K562 (cell line): Measurements from ENCODE around the gene STK11. TPM values are rescaled to one million over a fixed set of nuclear protein-coding genes. Genes with fewer than 3 reads are reported as not detected.
A peak's percentile ranks its signal among the peaks of the same experiment; 100 is the strongest.

ENCODE experiments used
- BHLHE40 ChIP-seq: IDR thresholded peaks from 2 replicates; pipeline ENCODE4 v1.6.1; 2011; ENCODE audit warnings: low read length, improper control_type of control experiment
- BMI1 ChIP-seq: fragments of 150-350 bp; IDR thresholded peaks from 2 replicates; pipeline ENCODE4 v1.6.1; 2014; ENCODE audit warnings: low read length
- DPF2 ChIP-seq: fragments of 450-650 bp; IDR thresholded peaks from 2 replicates; pipeline ENCODE4 v1.6.1; 2016
- E2F3 ChIP-seq: fragments of 250-450 bp; sonication (Bioruptor Pico); IDR thresholded peaks from 2 replicates; pipeline ENCODE4 v1.4.0; 2020; ENCODE audit warnings: mild to moderate bottlenecking
- EHMT2 ChIP-seq: fragments of 450-650 bp; IDR thresholded peaks from 2 replicates; pipeline ENCODE4 v1.6.1; 2018; ENCODE audit warnings: antibody characterized with exemption
- ETV6 ChIP-seq, 3 experiments: fragments of 150-350 bp in 1 of 3; sonication (generic) in 1 of 3; formaldehyde crosslinking in 1 of 3; IDR thresholded peaks; 2 replicates each; pipeline versions ENCODE4 v1.6.1 to v1.8.0; 2014 to 2022; ENCODE audit warnings: borderline replicate concordance in 2 of 3, low read depth in 2 of 3, antibody characterized with exemption in 1 of 3, low read length in 1 of 3, mild to moderate bottlenecking in 1 of 3, missing genetic modification reagents in 1 of 3
- KDM5B ChIP-seq: fragments of 200-600 bp; sonication (generic); IDR thresholded peaks from 2 replicates; pipeline ENCODE4 v1.6.1; 2012; ENCODE audit warnings: low read depth, mild to moderate bottlenecking, moderate library complexity, low read length, control low read depth, inconsistent platforms; ENCODE audit not compliant: insufficient replicate concordance
- MAFG ChIP-seq: fragments of 450-650 bp; conservative IDR thresholded peaks from 2 replicates; pipeline ENCODE4 v1.6.1; 2016; ENCODE audit warnings: missing genetic modification characterization, missing compliant biosample characterization
- MEF2A ChIP-seq: IDR thresholded peaks from 2 replicates; pipeline ENCODE4 v1.6.1; 2011; ENCODE audit warnings: low read depth, mild to moderate bottlenecking, low read length, moderate library complexity; ENCODE audit not compliant: control insufficient read depth
- MTA1 ChIP-seq: fragments of 450-650 bp; IDR thresholded peaks from 2 replicates; pipeline ENCODE4 v1.6.1; 2017; ENCODE audit warnings: borderline replicate concordance
- PRPF4 ChIP-seq: fragments of 200-400 bp; formaldehyde crosslinking; IDR thresholded peaks from one replicate; pipeline ENCODE4 v1.6.1; 2017; ENCODE audit warnings: low read length, low read depth, mild to moderate bottlenecking; ENCODE audit not compliant: insufficient read depth, poor library complexity, severe bottlenecking
- RBM15 ChIP-seq: fragments of 200-400 bp; formaldehyde crosslinking; IDR thresholded peaks from 2 replicates; pipeline ENCODE4 v1.6.1; 2018; ENCODE audit warnings: mild to moderate bottlenecking, low read length, moderate library complexity; ENCODE audit not compliant: insufficient read depth
- SMARCA5 ChIP-seq: fragments of 450-650 bp; IDR thresholded peaks from 2 replicates; pipeline ENCODE4 v1.6.1; 2016
- ZNF174 ChIP-seq: fragments of 250-450 bp; sonication (Bioruptor Pico); IDR thresholded peaks from 2 replicates; pipeline ENCODE4 v1.4.0; 2020; ENCODE audit warnings: mild to moderate bottlenecking
- ZNF41 ChIP-seq: fragments of 250-450 bp; sonication (Bioruptor Pico); conservative IDR thresholded peaks from 2 replicates; pipeline ENCODE4 v1.4.0; 2020; ENCODE audit warnings: mild to moderate bottlenecking
- ZNF586 ChIP-seq: fragments of 450-650 bp; formaldehyde crosslinking; conservative IDR thresholded peaks from 2 replicates; pipeline ENCODE4 v1.4.0; 2020; ENCODE audit warnings: mild to moderate bottlenecking, moderate library complexity
- polyA plus RNA-seq, 8 experiments: library from polyadenylated mRNA; depleted of rRNA in 4 of 8; stranded (reverse) in 5 of 8; unstranded in 3 of 8; fragments of >200 nt; fragmentation: Nextera tagmentation in 2 of 8; fragmentation: Illumina TruSeq in 1 of 8; extraction: Ambion mirVana in 2 of 8; extraction: Trizol in 1 of 8; gene quantifications; 2 replicates each; pipeline versions ENCODE4 v1.2.1 to v1.2.3, GENCODE V29; 2011 to 2014; ENCODE audit warnings: inconsistent platforms in 1 of 8, missing spikeins in 1 of 8
- total RNA-seq, 7 experiments: library from RNA; depleted of rRNA in 6 of 7; stranded (reverse); fragments of >200 nt in 6 of 7; fragmentation: Illumina TruSeq in 2 of 7; extraction: Trizol in 2 of 7; gene quantifications; 2 replicates each; pipeline versions ENCODE4 v1.2.1 to v1.2.3, GENCODE V29; 2011 to 2021; ENCODE audit warnings: low replicate concordance in 1 of 7
- TF ChIP-seq, protein P1 (sequence below): IDR thresholded peaks from 2 replicates; pipeline ENCODE4 v1.6.1; 2012; ENCODE audit warnings: low read depth, low read length, improper control_type of control experiment, borderline replicate concordance
- TF ChIP-seq, protein P2 (sequence below): sonication (generic); formaldehyde crosslinking; IDR thresholded peaks from 2 replicates; pipeline ENCODE4 v1.4.0; 2020; ENCODE audit warnings: mild to moderate bottlenecking, missing genetic modification reagents
- TF ChIP-seq, protein P3 (sequence below): IDR thresholded peaks from 2 replicates; pipeline ENCODE4 v1.6.1; 2011; ENCODE audit not compliant: insufficient read length; ENCODE audit errors: extremely low read depth
- TF ChIP-seq, protein P4 (sequence below): fragments of 450-650 bp; IDR thresholded peaks from 2 replicates; pipeline ENCODE4 v1.6.1; 2016; ENCODE audit warnings: mild to moderate bottlenecking

The STK11 gene
- total and polyA plus RNA-seq, 9 of the 15 experiments (the other 6 are each of a cell fraction or from before 2014, with no cell fraction given): 0.15 to 96.5 (median 31.7) TPM

DNA sequence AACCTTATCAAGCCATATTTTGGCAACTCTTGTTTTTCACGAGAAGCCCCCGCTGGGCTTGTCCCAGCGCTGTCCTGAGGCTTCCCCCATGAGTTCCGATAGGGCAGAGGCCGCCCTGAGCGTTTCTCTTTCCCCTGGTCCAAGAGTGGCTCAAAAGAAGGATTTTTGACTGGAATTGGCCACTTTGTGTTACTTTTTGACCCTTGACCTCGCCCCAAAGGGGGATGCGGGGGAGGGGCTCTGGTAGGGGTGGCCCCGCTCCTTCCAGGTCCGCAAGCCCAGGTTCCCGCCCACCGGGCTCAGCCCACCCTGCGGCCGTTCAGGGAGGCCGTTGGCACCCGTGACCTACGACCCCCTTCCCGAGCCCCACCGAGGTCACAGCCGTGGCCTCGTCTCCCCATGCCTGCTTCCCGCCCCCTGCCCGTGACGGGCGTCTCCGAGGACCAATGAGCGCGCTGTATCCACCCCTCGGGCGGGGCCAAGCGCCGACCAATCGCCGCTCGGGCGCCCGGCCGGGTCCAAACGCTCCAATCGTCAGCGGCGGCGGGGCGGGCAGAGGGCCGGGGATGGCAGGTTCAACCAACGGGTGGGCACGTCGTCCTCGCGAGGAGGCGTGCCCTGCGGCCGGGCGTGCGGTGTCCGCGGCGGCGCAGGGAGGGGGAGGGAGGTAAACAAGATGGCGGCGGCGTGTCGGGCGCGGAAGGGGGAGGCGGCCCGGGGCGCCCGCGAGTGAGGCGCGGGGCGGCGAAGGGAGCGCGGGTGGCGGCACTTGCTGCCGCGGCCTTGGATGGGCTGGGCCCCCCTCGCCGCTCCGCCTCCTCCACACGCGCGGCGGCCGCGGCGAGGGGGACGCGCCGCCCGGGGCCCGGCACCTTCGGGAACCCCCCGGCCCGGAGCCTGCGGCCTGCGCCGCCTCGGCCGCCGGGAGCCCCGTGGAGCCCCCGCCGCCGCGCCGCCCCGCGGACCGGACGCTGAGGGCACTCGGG, at the start of gene STK11 (continued):
- TF ChIP-seq MEF2A (no peak), SMARCA5 (no peak), EHMT2 (no peak), DPF2 (no peak), ZNF41 (CRISPR knock-in tag) (0 out of 2 replicates have a peak, but pooled peaks have one; percentile 8), E2F3 (CRISPR knock-in tag) (0 out of 2 replicates have a peak, but pooled peaks have one; percentile 45), ZNF174 (CRISPR knock-in tag) (no peak), PRPF4 (no peak), MTA1 (peak; percentile 23; the same call in 1 of the 2 replicates), ZNF586 (CRISPR knock-in tag) (0 out of 2 replicates have a peak, but pooled peaks have one; percentile 11), KDM5B (peak; percentile 61), RBM15 (no peak), MAFG (no peak), ETV6 (IDR thresholded peaks at IDR 0.05; ENCODE audit: borderline replicate concordance in 1 of 2, low read depth in 2 of 2, low read length in 1 of 2) (no peak), ETV6 (CRISPR knock-in tag; IDR thresholded peaks at IDR 0.05; ENCODE audit: borderline replicate concordance) (no peak), BHLHE40 (peak; percentile 50), BMI1 (no peak)
- TF ChIP-seq, protein P1, sequence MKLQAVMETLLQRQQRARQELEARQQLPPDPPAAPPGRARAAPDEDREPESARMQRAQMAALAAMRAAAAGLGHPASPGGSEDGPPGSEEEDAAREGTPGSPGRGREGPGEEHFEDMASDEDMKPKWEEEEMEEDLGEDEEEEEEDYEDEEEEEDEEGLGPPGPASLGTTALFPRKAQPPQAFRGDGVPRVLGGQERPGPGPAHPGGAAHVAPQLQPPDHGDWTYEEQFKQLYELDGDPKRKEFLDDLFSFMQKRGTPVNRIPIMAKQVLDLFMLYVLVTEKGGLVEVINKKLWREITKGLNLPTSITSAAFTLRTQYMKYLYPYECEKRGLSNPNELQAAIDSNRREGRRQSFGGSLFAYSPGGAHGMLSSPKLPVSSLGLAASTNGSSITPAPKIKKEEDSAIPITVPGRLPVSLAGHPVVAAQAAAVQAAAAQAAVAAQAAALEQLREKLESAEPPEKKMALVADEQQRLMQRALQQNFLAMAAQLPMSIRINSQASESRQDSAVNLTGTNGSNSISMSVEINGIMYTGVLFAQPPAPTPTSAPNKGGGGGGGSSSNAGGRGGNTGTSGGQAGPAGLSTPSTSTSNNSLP: no peak
- TF ChIP-seq, protein P2, sequence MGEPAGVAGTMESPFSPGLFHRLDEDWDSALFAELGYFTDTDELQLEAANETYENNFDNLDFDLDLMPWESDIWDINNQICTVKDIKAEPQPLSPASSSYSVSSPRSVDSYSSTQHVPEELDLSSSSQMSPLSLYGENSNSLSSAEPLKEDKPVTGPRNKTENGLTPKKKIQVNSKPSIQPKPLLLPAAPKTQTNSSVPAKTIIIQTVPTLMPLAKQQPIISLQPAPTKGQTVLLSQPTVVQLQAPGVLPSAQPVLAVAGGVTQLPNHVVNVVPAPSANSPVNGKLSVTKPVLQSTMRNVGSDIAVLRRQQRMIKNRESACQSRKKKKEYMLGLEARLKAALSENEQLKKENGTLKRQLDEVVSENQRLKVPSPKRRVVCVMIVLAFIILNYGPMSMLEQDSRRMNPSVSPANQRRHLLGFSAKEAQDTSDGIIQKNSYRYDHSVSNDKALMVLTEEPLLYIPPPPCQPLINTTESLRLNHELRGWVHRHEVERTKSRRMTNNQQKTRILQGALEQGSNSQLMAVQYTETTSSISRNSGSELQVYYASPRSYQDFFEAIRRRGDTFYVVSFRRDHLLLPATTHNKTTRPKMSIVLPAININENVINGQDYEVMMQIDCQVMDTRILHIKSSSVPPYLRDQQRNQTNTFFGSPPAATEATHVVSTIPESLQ (CRISPR knock-in tag): no peak
- TF ChIP-seq, protein P3, sequence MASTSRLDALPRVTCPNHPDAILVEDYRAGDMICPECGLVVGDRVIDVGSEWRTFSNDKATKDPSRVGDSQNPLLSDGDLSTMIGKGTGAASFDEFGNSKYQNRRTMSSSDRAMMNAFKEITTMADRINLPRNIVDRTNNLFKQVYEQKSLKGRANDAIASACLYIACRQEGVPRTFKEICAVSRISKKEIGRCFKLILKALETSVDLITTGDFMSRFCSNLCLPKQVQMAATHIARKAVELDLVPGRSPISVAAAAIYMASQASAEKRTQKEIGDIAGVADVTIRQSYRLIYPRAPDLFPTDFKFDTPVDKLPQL: no peak
- TF ChIP-seq, protein P4, sequence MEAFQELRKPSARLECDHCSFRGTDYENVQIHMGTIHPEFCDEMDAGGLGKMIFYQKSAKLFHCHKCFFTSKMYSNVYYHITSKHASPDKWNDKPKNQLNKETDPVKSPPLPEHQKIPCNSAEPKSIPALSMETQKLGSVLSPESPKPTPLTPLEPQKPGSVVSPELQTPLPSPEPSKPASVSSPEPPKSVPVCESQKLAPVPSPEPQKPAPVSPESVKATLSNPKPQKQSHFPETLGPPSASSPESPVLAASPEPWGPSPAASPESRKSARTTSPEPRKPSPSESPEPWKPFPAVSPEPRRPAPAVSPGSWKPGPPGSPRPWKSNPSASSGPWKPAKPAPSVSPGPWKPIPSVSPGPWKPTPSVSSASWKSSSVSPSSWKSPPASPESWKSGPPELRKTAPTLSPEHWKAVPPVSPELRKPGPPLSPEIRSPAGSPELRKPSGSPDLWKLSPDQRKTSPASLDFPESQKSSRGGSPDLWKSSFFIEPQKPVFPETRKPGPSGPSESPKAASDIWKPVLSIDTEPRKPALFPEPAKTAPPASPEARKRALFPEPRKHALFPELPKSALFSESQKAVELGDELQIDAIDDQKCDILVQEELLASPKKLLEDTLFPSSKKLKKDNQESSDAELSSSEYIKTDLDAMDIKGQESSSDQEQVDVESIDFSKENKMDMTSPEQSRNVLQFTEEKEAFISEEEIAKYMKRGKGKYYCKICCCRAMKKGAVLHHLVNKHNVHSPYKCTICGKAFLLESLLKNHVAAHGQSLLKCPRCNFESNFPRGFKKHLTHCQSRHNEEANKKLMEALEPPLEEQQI: no peak
